Activated CD4-positive, alpha-beta T cell treated with anti-CD3 and anti-CD28 coated beads, Interleukin-2, amount 50 U/mL, for 4 hours (primary cell): ENCODE measurements around the gene MRPS31.

Experiments used
- DNase-seq, 2 experiments: peaks; one replicate each; pipeline ENCODE4 v3.0.0-alpha.2; 2020

MRPS31 gene

GRCh38 chr13:40770934-40771618 lies at the start of gene MRPS31:
MRPS31 (minus strand) TSS chr13:40771190; CDS start chr13:40771136, 54 bp downstream.
- peak; percentile 92 to 93 for DNase-seq

- DNase-seq: no peak
These were observed 48.9 kb upstream of the MRPS31 start for GRCh38 chr13:40819797-40820315.

- DNase-seq: no peak
These were observed 47.9 kb upstream of the MRPS31 start for GRCh38 chr13:40818926-40819325.

GRCh38 chr13:40814803-40815202 lies 43.8 kb upstream of the MRPS31 start:
- DNase-seq: no peak

DNA sequence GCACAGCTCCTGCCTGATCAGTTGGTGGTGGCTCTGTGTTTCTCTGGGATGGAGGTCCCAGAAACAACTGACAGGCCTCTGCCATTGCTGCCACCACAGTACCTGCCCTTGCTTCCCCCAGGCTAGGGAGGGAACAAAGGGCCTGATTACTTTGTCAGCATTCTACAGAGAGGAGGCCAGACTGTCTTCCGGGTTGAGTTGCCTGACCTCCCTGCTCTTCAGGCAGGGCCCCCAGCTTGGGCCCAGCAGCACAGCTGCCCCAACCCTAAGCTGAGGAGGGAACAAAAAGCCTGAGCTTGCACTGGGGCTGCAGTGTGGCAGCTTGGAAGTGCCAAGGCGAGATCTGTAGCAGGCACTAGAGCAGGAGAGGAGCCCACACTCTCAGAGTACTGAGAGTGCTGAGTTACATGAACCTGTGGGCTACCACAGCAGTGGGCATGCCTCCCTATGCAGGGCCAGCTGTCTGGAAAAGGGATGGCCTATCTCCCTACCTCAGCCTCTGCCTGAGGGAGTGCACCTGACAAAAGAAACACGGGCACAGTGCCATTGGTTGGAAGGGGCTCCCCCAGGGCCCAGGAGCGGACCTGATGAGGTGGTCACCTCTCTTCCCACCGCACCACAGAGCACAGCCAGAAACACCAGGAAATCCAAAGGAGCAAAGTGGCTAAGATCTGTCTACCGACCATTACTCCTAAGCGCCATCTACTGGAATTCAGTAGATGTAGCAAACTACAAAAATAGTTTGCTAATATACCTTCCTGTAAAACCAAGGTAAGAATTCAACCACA lies 42.9 kb upstream of the MRPS31 start:
- DNase-seq: no peak

DNA sequence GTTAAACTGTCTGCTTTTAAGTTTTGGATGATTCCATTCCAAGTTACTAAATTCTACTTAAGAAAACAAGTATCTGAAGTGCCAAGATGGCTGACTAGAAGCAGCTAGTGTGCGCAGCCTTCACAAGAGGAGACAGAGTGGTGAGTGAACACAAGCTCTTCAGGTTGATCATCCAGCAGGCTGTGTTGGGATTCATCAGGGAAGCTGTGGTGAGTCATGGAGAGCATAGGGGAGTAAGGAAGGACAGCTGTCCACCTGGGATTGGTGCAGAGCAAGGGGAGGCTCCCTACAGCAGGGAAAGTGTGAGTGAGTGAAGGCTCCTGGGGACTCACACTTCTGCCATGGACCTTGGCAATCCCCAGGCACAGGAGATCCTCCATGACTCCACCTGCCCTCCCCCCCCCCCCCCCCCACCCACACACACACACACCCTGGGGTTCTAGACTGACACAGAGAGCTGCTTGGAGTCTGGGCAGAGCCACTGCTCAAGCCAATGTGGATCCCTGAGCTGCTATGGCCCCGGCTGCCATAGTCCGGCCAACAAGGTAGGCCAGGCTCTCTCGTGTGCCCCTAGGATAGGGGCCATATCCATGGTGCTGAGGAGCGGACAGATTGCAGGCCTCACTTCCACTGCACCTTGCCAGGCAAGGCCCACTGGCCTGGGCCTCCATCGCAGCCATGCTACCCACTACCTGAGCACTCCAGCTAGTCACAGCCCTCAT lies 41.9 kb upstream of the MRPS31 start:
- no peak for DNase-seq

DNA sequence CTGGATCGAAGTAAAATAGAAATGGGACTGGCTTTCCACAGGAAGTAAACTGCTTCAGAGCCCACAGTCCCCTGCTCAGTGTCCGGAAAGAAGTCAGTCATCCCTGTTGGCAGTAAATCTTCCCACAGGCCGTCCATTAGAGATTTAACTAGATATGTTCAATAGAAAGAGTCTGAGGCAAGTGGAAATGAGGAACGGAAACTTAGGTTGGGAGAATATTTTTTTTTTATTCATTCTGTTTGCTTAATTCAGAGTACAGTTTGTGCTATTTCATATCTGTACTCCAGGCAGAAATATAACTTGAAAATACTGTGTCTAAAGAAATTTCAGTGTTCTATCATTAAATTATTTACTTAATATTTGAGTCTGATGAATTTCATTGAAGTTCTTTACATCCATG lies 41.1 kb upstream of the MRPS31 start:
- no peak for DNase-seq

DNA sequence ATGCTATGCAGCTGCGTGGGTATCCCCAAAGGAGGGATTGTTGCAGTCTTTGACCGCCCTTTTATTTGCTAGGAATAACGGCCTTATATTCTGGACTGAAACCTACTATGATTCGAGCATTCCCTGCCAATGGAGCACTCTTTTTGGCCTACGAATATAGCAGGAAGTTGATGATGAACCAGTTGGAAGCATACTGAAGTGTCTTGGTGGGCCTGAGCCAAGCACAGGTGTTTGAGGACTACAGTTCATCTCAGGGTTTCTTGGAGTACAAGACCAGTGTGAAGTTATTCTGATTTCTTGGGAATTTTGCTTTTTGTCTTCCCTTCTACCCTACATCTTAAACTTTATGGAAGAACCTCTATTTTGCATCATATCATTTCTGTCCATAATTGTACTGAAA lies 38.5 kb upstream of the MRPS31 start:
- no peak for DNase-seq

- DNase-seq: no peak
These were observed 35.3 kb upstream of the MRPS31 start for GRCh38 chr13:40806241-40806640.

DNA sequence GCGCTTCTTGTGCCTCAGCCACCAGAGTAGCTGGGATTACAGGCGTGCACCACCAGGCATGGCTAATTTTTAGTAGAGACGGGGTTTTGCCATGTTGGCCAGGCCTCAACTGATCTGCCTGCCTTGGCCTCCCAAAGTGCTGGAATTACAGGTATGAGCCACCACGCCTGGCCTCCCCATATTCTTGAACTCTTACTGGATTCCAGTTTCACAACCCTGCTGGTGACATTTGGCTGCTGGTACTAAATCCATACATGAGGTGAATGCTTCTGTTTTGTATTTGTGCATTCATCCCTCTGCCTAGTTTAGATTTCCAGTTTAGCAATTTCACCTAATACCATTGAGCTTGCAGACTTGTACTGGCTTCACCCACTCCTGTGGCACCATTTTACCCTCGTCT lies 32.3 kb upstream of the MRPS31 start:
- no peak for DNase-seq

GRCh38 chr13:40801255-40802217 lies 30.5 kb upstream of the MRPS31 start:
- DNase-seq: no peak

- DNase-seq: no peak
These were observed 29.6 kb upstream of the MRPS31 start for GRCh38 chr13:40800559-40800958.

DNA sequence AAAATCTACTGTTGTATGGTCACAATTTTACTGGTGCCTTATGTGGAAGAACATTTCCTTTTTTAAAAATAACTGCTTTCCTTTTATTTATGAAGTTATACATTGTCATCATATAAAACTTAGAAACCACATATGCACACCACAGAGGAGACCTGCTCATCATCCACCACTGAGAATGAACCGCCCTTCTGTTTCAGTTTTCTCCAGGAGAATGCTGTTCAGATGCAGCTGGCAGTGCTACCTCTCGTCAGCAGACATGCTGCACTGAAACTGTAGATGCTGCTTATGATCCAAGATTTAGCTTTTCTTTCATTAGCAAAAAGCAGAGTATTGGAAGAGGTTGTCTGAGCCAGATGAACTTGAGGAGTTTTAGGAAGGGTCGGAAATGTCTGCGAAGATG lies 28.5 kb upstream of the MRPS31 start:
- DNase-seq: no peak

- no peak for DNase-seq
These were observed 27.4 kb upstream of the MRPS31 start for GRCh38 chr13:40798380-40798779.

GRCh38 chr13:40796649-40797048 lies 25.7 kb upstream of the MRPS31 start:
- no peak for DNase-seq

DNA sequence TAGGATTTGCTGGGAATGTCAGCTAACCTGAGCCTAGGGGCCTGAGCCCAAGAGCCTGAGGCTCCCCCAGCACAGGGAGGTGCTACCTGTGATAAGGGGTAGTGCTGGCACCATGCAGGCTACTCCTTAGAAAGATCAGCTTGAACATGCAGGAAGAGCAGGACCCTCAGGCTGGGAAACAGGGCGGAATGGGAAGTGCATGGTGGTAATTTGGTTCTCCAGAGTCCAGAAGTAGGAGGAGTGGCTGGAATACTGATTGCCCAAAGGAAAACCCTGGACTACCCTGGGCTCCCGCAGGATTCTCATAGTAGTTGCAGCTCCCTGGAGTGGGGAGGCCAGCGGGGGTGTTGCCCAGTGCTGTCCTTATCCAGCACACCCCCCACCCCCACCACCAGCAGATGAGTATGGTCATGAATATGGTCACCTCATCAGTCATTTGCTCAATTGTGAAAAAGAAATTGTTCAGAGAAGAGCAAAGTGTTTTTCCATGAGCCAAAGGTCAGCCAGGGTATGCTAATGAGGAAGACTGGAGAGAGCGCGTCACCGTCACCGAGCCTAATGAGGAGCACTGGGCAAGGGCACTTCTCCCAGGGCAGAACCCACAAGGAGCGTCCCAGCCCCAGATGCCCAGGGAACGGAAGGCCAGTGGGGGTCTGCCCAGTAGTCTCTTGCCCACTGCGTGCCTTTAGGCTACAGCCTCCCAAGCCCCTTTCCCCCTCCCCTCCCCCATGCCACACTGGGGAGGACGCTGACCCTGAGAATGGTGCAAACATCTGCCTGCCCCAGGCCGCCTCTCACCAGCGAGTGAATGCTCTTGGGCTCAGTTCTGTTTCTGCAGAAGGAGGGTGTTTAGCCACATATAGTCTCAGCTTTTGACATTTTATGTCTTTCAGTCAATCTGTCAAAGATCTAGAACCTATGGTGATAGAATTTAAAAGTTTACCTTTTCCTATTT lies 23.7 kb upstream of the MRPS31 start:
- no peak for DNase-seq

- no peak for DNase-seq
These were observed 22.3 kb upstream of the MRPS31 start for GRCh38 chr13:40793339-40793738.

- DNase-seq: no peak
These were observed 21.5 kb upstream of the MRPS31 start for GRCh38 chr13:40792284-40793051.

- no peak for DNase-seq
These were observed 19.2 kb upstream of the MRPS31 start for GRCh38 chr13:40790154-40790616.
